ENCODE data around the gene IGFL1.
"Not testable (repeated sequence)": the region's sequence is repeated elsewhere in the genome, so short reads cannot be mapped to it uniquely, and the experiment has no call there.

IGFL1 gene

GRCh38 chr19:46229442-46229841 is at the start of gene IGFL1:
IGFL1 (plus strand) TSS chr19:46229742; CDS start chr19:46229775, 33 bp downstream.
- in situ Hi-C loops (cut with HindIII; ENCODE audit: low sequenced_read_pairs), result no loop called here

DNA sequence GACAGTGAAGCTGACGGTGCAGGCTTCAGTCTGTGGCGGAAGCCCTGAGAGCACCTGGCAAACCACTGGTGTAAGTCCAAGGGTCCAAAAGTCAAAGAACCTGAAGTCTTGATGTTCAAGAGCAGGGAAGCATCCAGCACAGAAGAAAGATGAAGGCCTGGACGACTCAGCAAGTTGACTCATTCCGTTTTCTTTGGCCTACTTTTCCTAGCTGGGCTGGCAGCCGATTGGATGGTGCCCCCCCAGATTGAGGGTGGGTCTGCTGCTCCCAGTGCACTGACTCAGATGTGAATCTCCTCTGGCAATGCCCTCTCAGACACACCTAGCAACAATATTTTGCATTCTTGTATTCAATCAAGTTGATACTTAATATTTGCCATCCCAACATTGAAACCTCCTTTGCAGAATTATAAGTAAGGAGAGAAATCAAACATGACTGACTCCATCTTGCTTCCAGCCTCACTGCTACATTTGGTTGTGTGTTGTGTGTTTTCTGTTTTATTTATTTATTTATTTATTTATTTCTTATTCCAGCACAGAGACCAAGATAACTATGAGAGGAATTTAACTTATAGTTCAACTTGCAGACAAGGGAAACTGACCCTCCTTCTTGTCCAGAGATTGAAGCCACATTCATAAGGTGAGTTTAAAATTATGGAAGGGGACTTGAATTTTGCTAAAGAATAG is 48.7 kb upstream of the IGFL1 start:
- in situ Hi-C loops (cut with HindIII; ENCODE audit: low sequenced_read_pairs), result no loop called here
- TF ChIP-seq, protein P1, sequence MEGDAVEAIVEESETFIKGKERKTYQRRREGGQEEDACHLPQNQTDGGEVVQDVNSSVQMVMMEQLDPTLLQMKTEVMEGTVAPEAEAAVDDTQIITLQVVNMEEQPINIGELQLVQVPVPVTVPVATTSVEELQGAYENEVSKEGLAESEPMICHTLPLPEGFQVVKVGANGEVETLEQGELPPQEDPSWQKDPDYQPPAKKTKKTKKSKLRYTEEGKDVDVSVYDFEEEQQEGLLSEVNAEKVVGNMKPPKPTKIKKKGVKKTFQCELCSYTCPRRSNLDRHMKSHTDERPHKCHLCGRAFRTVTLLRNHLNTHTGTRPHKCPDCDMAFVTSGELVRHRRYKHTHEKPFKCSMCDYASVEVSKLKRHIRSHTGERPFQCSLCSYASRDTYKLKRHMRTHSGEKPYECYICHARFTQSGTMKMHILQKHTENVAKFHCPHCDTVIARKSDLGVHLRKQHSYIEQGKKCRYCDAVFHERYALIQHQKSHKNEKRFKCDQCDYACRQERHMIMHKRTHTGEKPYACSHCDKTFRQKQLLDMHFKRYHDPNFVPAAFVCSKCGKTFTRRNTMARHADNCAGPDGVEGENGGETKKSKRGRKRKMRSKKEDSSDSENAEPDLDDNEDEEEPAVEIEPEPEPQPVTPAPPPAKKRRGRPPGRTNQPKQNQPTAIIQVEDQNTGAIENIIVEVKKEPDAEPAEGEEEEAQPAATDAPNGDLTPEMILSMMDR (IDR thresholded peaks at IDR 0.05; ENCODE audit: low read depth, low read length, missing control alignments), result no peak
- no peak for DNase-seq (ENCODE audit: low read depth)
- H3K4me3 ChIP-seq (ENCODE audit: low read depth, low read length), result no peak overlapping the region

More at GRCh38 chr19:46229442-46229841, at the start of gene IGFL1:
- no peak for DNase-seq (ENCODE audit: low read depth)
- TF ChIP-seq, protein P1 (IDR thresholded peaks at IDR 0.05; ENCODE audit: low read depth, low read length, missing control alignments), result no peak
- H3K4me3 ChIP-seq (ENCODE audit: low read depth, low read length), result no peak within 1 kb of the TSS

DNA sequence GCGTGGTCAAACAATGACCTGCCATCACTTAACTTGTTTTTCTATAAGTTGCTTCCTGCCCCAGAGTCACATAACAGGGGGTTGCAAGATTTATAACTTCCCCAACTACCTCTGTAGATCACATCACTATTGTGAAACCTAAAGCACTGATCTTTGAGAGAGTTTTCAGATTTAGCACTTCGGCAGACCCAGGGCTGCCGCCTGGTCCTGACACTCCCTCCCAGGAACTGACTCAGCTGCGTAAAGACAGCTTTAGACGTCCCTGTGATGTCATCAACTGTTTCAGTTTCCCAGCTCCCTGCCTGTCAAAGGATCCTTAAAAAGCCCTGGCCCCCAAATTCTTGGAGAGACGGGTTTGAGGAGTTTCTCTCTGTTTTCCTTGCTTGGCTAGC is 48.2 kb upstream of the IGFL1 start:
- in situ Hi-C loops (cut with HindIII; ENCODE audit: low sequenced_read_pairs), result no loop called here

DNA sequence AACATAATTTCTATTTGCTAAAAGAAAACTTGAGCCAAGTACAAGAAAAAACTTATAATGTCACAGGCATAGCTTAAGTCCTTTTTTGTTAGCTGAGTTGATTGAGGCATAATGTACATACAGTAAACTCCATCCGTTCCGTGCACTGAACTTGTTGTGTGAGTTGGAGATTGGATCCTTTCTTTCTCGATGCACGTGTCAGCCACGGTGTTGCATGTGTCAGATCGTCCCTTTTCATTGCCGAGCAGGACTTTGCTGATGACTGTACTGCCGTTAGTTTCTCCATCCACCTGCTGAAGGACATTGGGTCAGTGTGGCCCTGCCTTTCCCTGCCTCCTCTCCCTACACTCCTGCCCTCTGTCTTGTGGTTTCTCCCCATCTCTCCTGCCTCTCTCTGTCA is 47.1 kb upstream of the IGFL1 start:
- no peak for DNase-seq (ENCODE audit: low read depth)
- TF ChIP-seq, protein P1 (IDR thresholded peaks at IDR 0.05; ENCODE audit: low read depth, low read length, missing control alignments), result no peak
- no peak overlapping the region for H3K4me3 ChIP-seq (ENCODE audit: low read depth, low read length)
- in situ Hi-C loops (cut with HindIII; ENCODE audit: low sequenced_read_pairs), result no loop called here

More for the DNA sequence above, 48.2 kb upstream of the IGFL1 start:
- DNase-seq (ENCODE audit: low read depth), result no peak
- H3K4me3 ChIP-seq (ENCODE audit: low read depth, low read length), result no peak overlapping the region
- TF ChIP-seq, protein P1 (IDR thresholded peaks at IDR 0.05; ENCODE audit: low read depth, low read length, missing control alignments), result no peak

- in situ Hi-C loops (cut with HindIII; ENCODE audit: low sequenced_read_pairs), result not testable (repeated sequence)
- peak; percentile 31 for DNase-seq (ENCODE audit: low read depth)
Measured at GRCh38 chr19:46184775-46185710, 44.5 kb upstream of the IGFL1 start.

DNA sequence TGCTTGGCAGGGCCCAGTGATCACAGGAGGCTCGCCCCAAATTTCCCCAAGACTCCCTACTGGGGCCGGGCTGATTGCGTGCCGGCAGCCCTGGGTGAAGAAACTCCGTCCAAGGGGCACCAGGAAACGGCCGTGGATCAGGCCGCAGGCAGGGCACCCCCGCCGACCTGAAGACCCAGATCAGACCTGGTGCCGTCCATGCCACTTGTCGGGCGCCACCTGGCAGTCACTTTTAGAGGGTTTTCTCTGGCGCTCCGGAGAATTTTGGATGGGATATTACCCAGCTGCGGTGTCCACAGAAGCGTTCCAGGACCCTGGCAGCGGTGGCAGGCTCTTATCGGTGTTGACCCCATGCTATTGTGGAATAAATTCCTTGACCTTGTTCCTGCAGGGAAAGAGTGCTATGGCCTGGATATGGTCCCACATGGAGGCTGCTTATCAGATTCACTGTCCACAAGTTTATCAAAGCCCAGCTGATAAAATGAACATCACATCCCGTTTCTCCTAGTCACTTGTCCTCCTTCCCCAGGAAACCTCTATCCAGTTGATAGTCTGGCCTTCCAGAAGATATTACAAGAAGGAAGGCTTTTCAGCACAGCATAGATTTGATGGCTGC is 43.3 kb upstream of the IGFL1 start:
- in situ Hi-C loops (cut with HindIII; ENCODE audit: low sequenced_read_pairs), result no loop called here
- TF ChIP-seq, protein P1 (IDR thresholded peaks at IDR 0.05; ENCODE audit: low read depth, low read length, missing control alignments), result no peak
- no peak overlapping the region for H3K4me3 ChIP-seq (ENCODE audit: low read depth, low read length)
- no peak for DNase-seq (ENCODE audit: low read depth)

More at GRCh38 chr19:46184775-46185710, 44.5 kb upstream of the IGFL1 start:
- H3K4me3 ChIP-seq (ENCODE audit: low read depth, low read length), result not testable (repeated sequence)

Measured in astrocyte of the cerebellum (primary cell).